HepG2 (cell line): ENCODE results near the gene GDF11. TPM values are rescaled to one million over a fixed set of nuclear protein-coding genes. Genes with fewer than 3 reads are reported as not detected.

Experiments used
- ATAC-seq: fragments of 200-7000 bp; cut with Tn5 transposase; 3 replicates; pipeline ENCODE4 v1.9.1; 2020; ENCODE audit warnings: mild to moderate bottlenecking, moderate library complexity
- BruUV-seq: library from RNA; stranded (reverse); fragments of 400-500 nt; replicated peaks from 2 replicates; lab custom pipeline; 2021; lab: Mats Ljungman, UMichigan
- CTCF ChIA-PET: fragments of 300-600 bp; formaldehyde crosslinking; extraction: SDS; loops from one replicate; lab custom pipeline; 2021; ENCODE audit warnings: low total read pairs, inconsistent platforms, low intra/inter-chr PET ratio; lab: Yijun Ruan, JAX
- POLR2A ChIA-PET: fragments of 350-600 bp; sonication (Branson Sonifier 250); formaldehyde crosslinking; loops from one replicate; lab custom pipeline; 2020; ENCODE audit warnings: antibody characterized with exemption, inconsistent platforms; lab: Yijun Ruan, JAX
- DNase-seq: peaks from one replicate; pipeline ENCODE4 v3.0.0-alpha.2; 2015; ENCODE audit warnings: low spot score
- FAIRE-seq: peaks from 3 replicates; lab custom pipeline; 2011; peaks lifted over from hg19 to GRCh38; lab: Jason Lieb, UNC
- H2AFZ ChIP-seq: one replicate; pipeline ENCODE4 v1.6.1; 2011; ENCODE audit warnings: low read length, inconsistent platforms
- H3K27ac ChIP-seq: fragments of 300-600 bp; 3 replicates; pipeline ENCODE4 v1.8.0; 2011; ENCODE audit warnings: mixed run types, mild to moderate bottlenecking, mixed read lengths, low read length, inconsistent platforms; ENCODE audit not compliant: insufficient read depth; ENCODE audit errors: extremely low read length
- H3K27me3 ChIP-seq, 2 experiments: fragments of 200-600 bp in 1 of 2; 2 replicates in 1 of 2; 3 replicates in 1 of 2; pipeline versions ENCODE4 v1.6.0 to v1.8.0; 2011; ENCODE audit warnings: low read length in 2 of 2, mild to moderate bottlenecking in 2 of 2, moderate library complexity in 2 of 2, inconsistent platforms in 1 of 2; ENCODE audit not compliant: insufficient read depth in 2 of 2, control insufficient read depth in 1 of 2
- H3K36me3 ChIP-seq, 2 experiments: fragments of 200-600 bp in 1 of 2; replicated peaks in 1 of 2; 2 replicates in 1 of 2; 3 replicates in 1 of 2; pipeline versions ENCODE4 v1.5.1 to v1.8.0; 2011; ENCODE audit warnings: low read length in 2 of 2, inconsistent platforms in 1 of 2; ENCODE audit not compliant: insufficient read depth in 2 of 2, control insufficient read depth in 1 of 2
- H3K4me1 ChIP-seq: 2 replicates; pipeline ENCODE4 v1.5.1; 2012; ENCODE audit warnings: low read length, inconsistent platforms; ENCODE audit not compliant: insufficient read depth
- H3K4me2 ChIP-seq: 2 replicates; pipeline ENCODE4 v1.6.0; 2011; ENCODE audit warnings: low read depth, low read length, inconsistent platforms
- H3K4me3 ChIP-seq, 3 experiments: fragments of 200-600 bp in 1 of 3; sonication (generic), shearing (Covaris generic) in 1 of 3; replicated peaks in 1 of 3; 2 replicates each; pipeline ENCODE4 v1.5.1; 2011 to 2016; ENCODE audit warnings: low read length in 3 of 3, inconsistent platforms in 2 of 3, low read depth in 2 of 3, mild to moderate bottlenecking in 2 of 3, control low read depth in 1 of 3, mixed read lengths in 1 of 3; ENCODE audit not compliant: insufficient read depth in 1 of 3
- H3K79me2 ChIP-seq: one replicate; pipeline ENCODE4 v1.6.1; 2011; ENCODE audit warnings: low read length, inconsistent platforms; ENCODE audit not compliant: insufficient read depth
- H3K9ac ChIP-seq: 2 replicates; pipeline ENCODE4 v1.6.0; 2011; ENCODE audit warnings: mild to moderate bottlenecking, low read depth, low read length, inconsistent platforms; ENCODE audit not compliant: insufficient read depth
- H3K9me3 ChIP-seq: 2 replicates; pipeline ENCODE4 v1.5.1; 2012; ENCODE audit warnings: mild to moderate bottlenecking, low read length
- H4K20me1 ChIP-seq: 2 replicates; pipeline ENCODE4 v1.6.0; 2011; ENCODE audit warnings: inconsistent platforms, mild to moderate bottlenecking, low read length, moderate library complexity; ENCODE audit not compliant: insufficient read depth
- FOXO4 ChIP-seq: sonication (generic); formaldehyde crosslinking; conservative IDR thresholded peaks from 2 replicates; pipeline ENCODE4 v1.8.1; 2023; ENCODE audit warnings: missing genetic modification reagents
- IKZF4 ChIP-seq: sonication (generic); formaldehyde crosslinking; IDR thresholded peaks from 2 replicates; pipeline ENCODE4 v1.5.1; 2020; ENCODE audit warnings: borderline replicate concordance, mild to moderate bottlenecking, low read depth, missing genetic modification reagents; ENCODE audit errors: not compliant biosample characterization
- NAIF1 ChIP-seq: sonication (generic); formaldehyde crosslinking; IDR thresholded peaks from 2 replicates; pipeline ENCODE4 v1.5.0; 2020; ENCODE audit warnings: mild to moderate bottlenecking, missing genetic modification reagents, borderline replicate concordance
- NFE2L2 ChIP-seq: fragments of 150-350 bp; IDR thresholded peaks from 2 replicates; pipeline ENCODE4 v1.6.1; 2014; ENCODE audit warnings: low read length
- PCBP2 ChIP-seq: fragments of 200-400 bp; formaldehyde crosslinking; optimal IDR thresholded peaks from 2 replicates; pipeline ENCODE3; 2018; ENCODE audit warnings: low read length, low read depth; ENCODE audit not compliant: poor library complexity, severe bottlenecking
- RARG ChIP-seq: sonication (generic); formaldehyde crosslinking; IDR thresholded peaks from 2 replicates; pipeline ENCODE4 v1.4.0; 2020; ENCODE audit warnings: low read depth, mild to moderate bottlenecking, missing genetic modification reagents
- REST ChIP-seq, 2 experiments: IDR thresholded peaks; 2 replicates each; pipeline ENCODE4 v1.6.1; 2011 to 2012; ENCODE audit warnings: low read length in 2 of 2, borderline replicate concordance in 1 of 2, low read depth in 1 of 2, mild to moderate bottlenecking in 1 of 2, moderate library complexity in 1 of 2
- U2AF1 ChIP-seq: fragments of 200-400 bp; formaldehyde crosslinking; optimal IDR thresholded peaks from 2 replicates; pipeline ENCODE3; 2017; ENCODE audit warnings: mild to moderate bottlenecking, low read depth, low read length
- ZBTB20 ChIP-seq: sonication (generic); formaldehyde crosslinking; IDR thresholded peaks from 2 replicates; pipeline ENCODE4 v1.8.1; 2023; ENCODE audit warnings: missing genetic modification reagents, low read depth, mild to moderate bottlenecking, borderline replicate concordance
- ZBTB37 ChIP-seq: sonication (generic); formaldehyde crosslinking; IDR thresholded peaks from 2 replicates; pipeline ENCODE4 v1.4.0; 2020; ENCODE audit warnings: mild to moderate bottlenecking, missing genetic modification reagents
- ZMYM2 ChIP-seq: sonication (generic); formaldehyde crosslinking; IDR thresholded peaks from 2 replicates; pipeline ENCODE4 v1.8.0; 2022; ENCODE audit warnings: mild to moderate bottlenecking, missing genetic modification reagents
- ZNF343 ChIP-seq: sonication (generic); formaldehyde crosslinking; IDR thresholded peaks from 2 replicates; pipeline ENCODE4 v1.4.0; 2020; ENCODE audit warnings: mild to moderate bottlenecking, missing genetic modification reagents
- ZNF556 ChIP-seq: sonication (generic); formaldehyde crosslinking; IDR thresholded peaks from 2 replicates; pipeline ENCODE4 v1.4.0; 2020; ENCODE audit warnings: mild to moderate bottlenecking, missing genetic modification reagents, borderline replicate concordance
- ZNF761 ChIP-seq: sonication (generic); formaldehyde crosslinking; conservative IDR thresholded peaks from 2 replicates; pipeline ENCODE4 v1.4.0; 2020; ENCODE audit warnings: mild to moderate bottlenecking, missing genetic modification reagents
- WGBS: methylation state at CpG from one replicate; pipeline ENCODE4 v1.1.6; 2017; ENCODE audit warnings: low lambda C conversion rate; 5-methylcytosine and 5-hydroxymethylcytosine counted together
- in situ Hi-C: cut with HindIII; loops from 2 replicates; pipeline ENCODE4 v1.10.0; 2017; ENCODE audit warnings: low pct_unique_long_range_greater_than_20kb; ENCODE audit not compliant: extremely low pct_ligation_motif_present
- intact Hi-C: fragments of 100-400 bp; cut with micrococcal nuclease; formaldehyde crosslinking; loops from one replicate; pipeline ENCODE4 v1.10.0; 2022; ENCODE audit not compliant: unreplicated experiment
- polyA plus RNA-seq, 8 experiments: library from polyadenylated mRNA; depleted of rRNA in 3 of 8; stranded (reverse) in 7 of 8; unstranded in 1 of 8; fragments of >200 nt; fragmentation: Illumina TruSeq in 4 of 8; extraction: Trizol in 4 of 8; gene quantifications; 2 replicates each; pipeline versions ENCODE4 v1.2.1 to v1.2.3, GENCODE V29; 2011 to 2016; ENCODE audit warnings: low read depth in 4 of 8, missing spikeins in 1 of 8, mixed read lengths in 1 of 8; ENCODE audit not compliant: insufficient read depth in 1 of 8
- total RNA-seq, 5 experiments: library from RNA; depleted of rRNA; stranded (reverse); fragments of >200 nt; fragmentation: Illumina TruSeq; extraction: Trizol; gene quantifications; 2 replicates each; pipeline ENCODE4 v1.2.3, GENCODE V29; 2016; ENCODE audit warnings: low read depth in 1 of 5

Gene GDF11
- total and polyA plus RNA-seq, 2 of the 13 experiments (the other 11 are each of a cell fraction or from before 2014, with no cell fraction given), result 0.63 to 1.5 TPM

- intact Hi-C loops, result loop anchor here (5.0 kb wide), 1 partner anchor 536 kb away; no protein-coding TSS in a partner anchor
- no peak for FAIRE-seq
- BruUV-seq, result TSS peak; percentile 8
Measured at GRCh38 chr12:55722948-55723347, 20.0 kb upstream of the GDF11 start.

More at GRCh38 chr12:55722948-55723347, 20.0 kb upstream of the GDF11 start:
- Histone ChIP-seq H3K27me3 (no peaks in the 10 kb centered on the region; a peak in 1 of 5 replicates), H4K20me1 (0 out of 2 replicates have a peak, but pooled peaks cover 8% of the 10 kb centered on the region), H3K79me2 (peaks cover 9% of the 10 kb centered on the region), H3K27ac (no peak overlapping the region), H2AFZ (no peak overlapping the region), H3K36me3 (peaks cover 10 to 25% of the 10 kb centered on the region in 2 experiments), H3K4me2 (no peak overlapping the region), H3K4me1 (peaks cover 84% of the 10 kb centered on the region), H3K9ac (no peak overlapping the region), H3K9me3 (no peaks in the 10 kb centered on the region), H3K4me3 (no peak overlapping the region)
- in situ Hi-C loops, result no loop called here
- DNase-seq (no peak), ATAC-seq (no peak)
- WGBS, result 98% methylated on average over 6 of the region's 8 CpGs
- TF ChIP-seq RARG (no peak), ZMYM2 (CRISPR knock-in tag) (no peak), IKZF4 (no peak), ZNF556 (no peak), NFE2L2 (no peak), ZNF761 (CRISPR knock-in tag) (no peak), REST (IDR thresholded peaks at IDR 0.05; ENCODE audit: borderline replicate concordance in 1 of 2, low read depth in 1 of 2, low read length in 2 of 2) (no peak), NAIF1 (CRISPR knock-in tag) (no peak), U2AF1 (no peak), FOXO4 (no peak), ZNF343 (no peak), PCBP2 (no peak), ZBTB37 (CRISPR knock-in tag) (no peak), ZBTB20 (no peak)
- ChIA-PET CTCF (interaction anchor here (1.4 to 3.4 kb wide), 2 partner anchors 14 to 42 kb away, joined by 3 to 36 read pairs; a partner anchor contains a TSS), POLR2A (interaction anchor here (0.8 to 5.3 kb wide), 2 partner anchors 15 to 41 kb away, joined by 3 to 23 read pairs; a partner anchor contains a TSS)
